GM19468 (cell line): ENCODE measurements around the gene SCRN1.

Experiments used
- ATAC-seq: cut with Tn5 transposase; IDR thresholded peaks from one replicate; pipeline ENCODE4 v1.9.1; 2021; ENCODE audit warnings: mild to moderate bottlenecking, moderate library complexity, moderate number of reproducible peaks; ENCODE audit not compliant: unreplicated experiment; ENCODE audit errors: extremely low read depth

The SCRN1 gene

GRCh38 chr7:29989257-29989995 is at the start of gene SCRN1:
Gene SCRN1 (minus strand): TSS chr7:29989801. CDS start chr7:29969067, 20,734 bp downstream.
- peak; percentile 29 for ATAC-seq

GRCh38 chr7:30038196-30038980 is 48.8 kb upstream of the SCRN1 start:
- no peak for ATAC-seq

- no peak for ATAC-seq
Observed at GRCh38 chr7:30036220-30036619, 46.6 kb upstream of the SCRN1 start.

GRCh38 chr7:30034501-30034900 is 44.9 kb upstream of the SCRN1 start:
- no peak for ATAC-seq

- no peak for ATAC-seq
Observed at GRCh38 chr7:30032310-30033125, 42.9 kb upstream of the SCRN1 start.

- no peak for ATAC-seq
Observed at GRCh38 chr7:30029696-30030095, 40.1 kb upstream of the SCRN1 start.

DNA sequence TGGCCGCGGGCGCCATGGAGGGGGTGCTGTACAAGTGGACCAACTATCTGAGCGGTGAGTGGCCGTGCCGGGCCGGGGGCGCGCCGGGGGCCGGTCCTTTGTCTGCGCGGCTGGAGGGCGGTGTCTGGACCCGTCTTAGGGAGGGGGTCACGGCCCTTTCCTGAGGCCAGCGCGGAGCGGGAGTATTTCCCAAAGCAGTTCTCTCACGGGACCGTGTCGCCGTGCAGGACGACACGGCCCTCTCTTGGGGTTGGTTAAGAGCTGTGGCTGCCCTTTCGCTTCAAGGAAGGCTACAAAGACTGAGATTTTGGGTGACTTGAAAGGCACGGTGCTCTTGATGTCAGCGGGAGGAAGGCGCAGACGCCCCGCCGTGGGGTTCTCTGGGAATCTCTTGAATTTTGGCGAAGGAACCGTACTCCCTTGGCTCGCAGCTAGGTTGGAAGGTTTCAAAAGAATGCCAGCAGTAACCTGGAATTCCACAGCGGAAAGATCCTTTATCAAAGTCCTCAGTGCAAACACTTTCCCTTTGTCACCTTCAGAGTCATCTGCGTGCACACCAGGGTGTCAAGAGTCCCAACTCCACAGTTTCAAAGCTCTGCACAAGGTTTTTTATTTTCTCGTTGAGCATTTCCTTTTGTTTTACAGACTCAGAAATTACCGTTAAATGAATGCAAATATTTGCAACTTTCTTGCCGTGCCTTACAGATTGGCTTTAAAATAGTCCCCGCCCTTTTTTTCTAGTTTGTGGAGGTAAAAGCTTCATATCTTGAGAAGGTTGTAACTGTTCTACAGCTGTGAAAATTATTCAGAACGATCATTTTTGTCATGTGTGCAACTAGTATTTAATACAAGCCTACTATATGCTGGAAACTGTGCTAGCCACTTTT is 39.4 kb upstream of the SCRN1 start:
- ATAC-seq, result no peak

- ATAC-seq, result peak; percentile 20
Observed at GRCh38 chr7:30028216-30028748, 38.7 kb upstream of the SCRN1 start, which contains the start of gene PLEKHA8. Gene PLEKHA8 (plus strand): TSS chr7:30028412. CDS start chr7:30028763, 351 bp downstream.

GRCh38 chr7:30027740-30028215 is 38.2 kb upstream of the SCRN1 start:
- no peak for ATAC-seq

DNA sequence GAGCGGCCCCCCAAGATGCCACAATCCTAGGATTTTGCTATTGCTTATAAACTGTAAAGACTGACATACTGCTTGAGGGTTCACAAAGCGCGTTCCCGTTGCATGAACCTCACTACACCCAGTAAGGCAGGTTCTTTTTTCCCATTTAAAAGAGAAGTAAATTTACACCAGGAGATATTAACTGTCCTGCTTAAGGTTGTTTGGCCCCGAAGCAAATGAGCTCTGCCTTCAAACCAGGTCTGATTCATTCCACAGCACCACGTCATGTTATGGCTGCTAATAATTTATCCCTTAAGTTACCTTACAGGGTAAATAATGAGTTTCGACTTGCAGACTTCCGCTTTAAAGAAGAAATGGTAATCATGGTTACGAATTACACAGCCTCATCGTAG is 37.5 kb upstream of the SCRN1 start:
- peak; percentile 4 for ATAC-seq

- ATAC-seq, result peak; percentile 80
Observed at GRCh38 chr7:30026229-30027064, 36.8 kb upstream of the SCRN1 start, which contains the start of gene FKBP14. Gene FKBP14 (minus strand): TSS chr7:30026702. CDS start chr7:30026508, 194 bp downstream.

DNA sequence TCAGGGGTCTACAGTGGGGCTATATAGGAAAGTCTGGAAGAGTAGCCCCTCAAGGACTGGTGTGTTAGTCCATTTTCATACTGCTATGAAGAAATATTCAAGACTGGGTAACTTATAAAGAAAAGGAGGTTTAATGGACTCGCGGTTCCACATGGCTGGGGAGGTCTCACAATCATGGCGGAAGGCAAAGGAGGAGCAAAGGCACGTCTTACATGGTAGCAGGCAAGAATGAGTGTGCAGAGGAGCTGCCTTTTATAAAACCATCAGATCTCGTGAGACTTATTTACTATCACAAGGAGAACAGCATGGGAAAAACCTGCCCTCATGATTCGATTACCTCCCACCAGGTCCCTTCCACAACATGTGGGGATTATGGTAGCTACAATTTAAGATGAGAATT is 33.9 kb upstream of the SCRN1 start:
- ATAC-seq, result no peak

DNA sequence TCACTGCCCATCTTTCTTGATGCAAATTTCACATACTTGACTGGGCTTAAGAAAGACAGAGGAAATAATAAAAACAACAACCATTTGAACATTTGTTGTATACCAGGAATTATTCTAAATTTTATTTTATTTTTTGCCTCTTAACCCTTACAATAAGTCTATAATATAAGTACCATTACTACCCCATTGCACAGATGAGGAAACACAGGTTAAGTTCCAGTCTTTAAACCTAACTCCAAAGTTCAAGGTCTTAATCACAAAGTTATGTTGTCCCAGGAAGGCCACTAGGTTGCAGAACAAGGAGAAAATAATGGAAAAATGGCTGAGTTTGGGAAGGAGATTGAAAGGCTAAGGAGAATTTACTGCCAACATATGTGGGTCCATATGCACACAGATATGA is 33.4 kb upstream of the SCRN1 start:
- no peak for ATAC-seq

- no peak for ATAC-seq
Observed at GRCh38 chr7:30020535-30020934, 30.9 kb upstream of the SCRN1 start.

GRCh38 chr7:30019960-30020359 is 30.4 kb upstream of the SCRN1 start:
- no peak for ATAC-seq

GRCh38 chr7:30019387-30019786 is 29.8 kb upstream of the SCRN1 start:
- ATAC-seq, result no peak

GRCh38 chr7:30018451-30018850 is 28.9 kb upstream of the SCRN1 start:
- no peak for ATAC-seq

GRCh38 chr7:30012757-30013156 is 23.2 kb upstream of the SCRN1 start:
- no peak for ATAC-seq
